B cell (primary cell): Measurements from ENCODE around the gene PRDM15.

ENCODE experiments used
- EZH2 ChIP-seq: IDR thresholded peaks from 2 replicates; pipeline ENCODE4 v1.6.1; 2012; ENCODE audit warnings: borderline replicate concordance, low read depth, mild to moderate bottlenecking, moderate library complexity, low read length; ENCODE audit not compliant: insufficient read depth, poor library complexity, severe bottlenecking
- TF ChIP-seq, protein P1 (sequence below): fragments of 200-600 bp; IDR thresholded peaks from one replicate; pipeline ENCODE4 v1.8.0; 2022; ENCODE audit warnings: antibody characterized with exemption, mild to moderate bottlenecking

DNA sequence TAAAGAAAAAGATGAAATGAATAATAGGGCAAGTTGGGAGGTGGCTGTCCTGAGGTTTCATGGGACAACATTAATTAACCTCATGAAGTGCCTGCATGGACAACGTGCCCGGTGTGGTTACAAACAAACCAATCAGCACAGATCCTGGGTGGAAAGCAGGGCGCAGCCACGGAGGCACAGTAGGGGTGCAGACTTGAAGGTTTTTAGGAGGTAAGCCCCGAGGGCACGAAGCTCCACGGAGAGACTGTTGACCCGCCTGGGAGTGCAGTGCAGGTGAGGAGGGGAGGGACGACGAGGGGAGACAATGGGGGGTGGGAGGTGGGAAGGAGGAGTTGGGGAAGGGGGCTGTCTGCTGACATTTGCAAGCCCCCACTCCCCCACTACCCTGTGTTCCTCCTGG is 110.0 kb downstream of the PRDM15 start:
- TF ChIP-seq, protein P1, sequence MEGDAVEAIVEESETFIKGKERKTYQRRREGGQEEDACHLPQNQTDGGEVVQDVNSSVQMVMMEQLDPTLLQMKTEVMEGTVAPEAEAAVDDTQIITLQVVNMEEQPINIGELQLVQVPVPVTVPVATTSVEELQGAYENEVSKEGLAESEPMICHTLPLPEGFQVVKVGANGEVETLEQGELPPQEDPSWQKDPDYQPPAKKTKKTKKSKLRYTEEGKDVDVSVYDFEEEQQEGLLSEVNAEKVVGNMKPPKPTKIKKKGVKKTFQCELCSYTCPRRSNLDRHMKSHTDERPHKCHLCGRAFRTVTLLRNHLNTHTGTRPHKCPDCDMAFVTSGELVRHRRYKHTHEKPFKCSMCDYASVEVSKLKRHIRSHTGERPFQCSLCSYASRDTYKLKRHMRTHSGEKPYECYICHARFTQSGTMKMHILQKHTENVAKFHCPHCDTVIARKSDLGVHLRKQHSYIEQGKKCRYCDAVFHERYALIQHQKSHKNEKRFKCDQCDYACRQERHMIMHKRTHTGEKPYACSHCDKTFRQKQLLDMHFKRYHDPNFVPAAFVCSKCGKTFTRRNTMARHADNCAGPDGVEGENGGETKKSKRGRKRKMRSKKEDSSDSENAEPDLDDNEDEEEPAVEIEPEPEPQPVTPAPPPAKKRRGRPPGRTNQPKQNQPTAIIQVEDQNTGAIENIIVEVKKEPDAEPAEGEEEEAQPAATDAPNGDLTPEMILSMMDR: no peak
- no peak for TF ChIP-seq EZH2
